ENCODE data around the gene MAP3K15.

GRCh38 chrX:19326567-19326966, 188.7 kb downstream of the MAP3K15 start:
- no peak for TF ChIP-seq EZH2 (IDR thresholded peaks at IDR 0.05; ENCODE audit: insufficient read depth, poor library complexity, severe bottlenecking)
- TF ChIP-seq EZH2phosphoT487 (IDR thresholded peaks at IDR 0.05; ENCODE audit: insufficient read depth, low read depth), result no peak

Data from GM23248 (cell line).